Activated CD4-positive, alpha-beta T cell treated with anti-CD3 and anti-CD28 coated beads for 4 hours (primary cell): Measurements from ENCODE around the gene GBE1.
A peak's percentile ranks its signal among the peaks of the same experiment; 100 is the strongest.
"Not testable (repeated sequence)": the region's sequence is repeated elsewhere in the genome, so short reads cannot be mapped to it uniquely, and the experiment has no call there.

ENCODE experiments used
- DNase-seq, 2 donors: peaks; one replicate each; pipeline ENCODE4 v3.0.0-alpha.2; 2020

The GBE1 gene

DNA sequence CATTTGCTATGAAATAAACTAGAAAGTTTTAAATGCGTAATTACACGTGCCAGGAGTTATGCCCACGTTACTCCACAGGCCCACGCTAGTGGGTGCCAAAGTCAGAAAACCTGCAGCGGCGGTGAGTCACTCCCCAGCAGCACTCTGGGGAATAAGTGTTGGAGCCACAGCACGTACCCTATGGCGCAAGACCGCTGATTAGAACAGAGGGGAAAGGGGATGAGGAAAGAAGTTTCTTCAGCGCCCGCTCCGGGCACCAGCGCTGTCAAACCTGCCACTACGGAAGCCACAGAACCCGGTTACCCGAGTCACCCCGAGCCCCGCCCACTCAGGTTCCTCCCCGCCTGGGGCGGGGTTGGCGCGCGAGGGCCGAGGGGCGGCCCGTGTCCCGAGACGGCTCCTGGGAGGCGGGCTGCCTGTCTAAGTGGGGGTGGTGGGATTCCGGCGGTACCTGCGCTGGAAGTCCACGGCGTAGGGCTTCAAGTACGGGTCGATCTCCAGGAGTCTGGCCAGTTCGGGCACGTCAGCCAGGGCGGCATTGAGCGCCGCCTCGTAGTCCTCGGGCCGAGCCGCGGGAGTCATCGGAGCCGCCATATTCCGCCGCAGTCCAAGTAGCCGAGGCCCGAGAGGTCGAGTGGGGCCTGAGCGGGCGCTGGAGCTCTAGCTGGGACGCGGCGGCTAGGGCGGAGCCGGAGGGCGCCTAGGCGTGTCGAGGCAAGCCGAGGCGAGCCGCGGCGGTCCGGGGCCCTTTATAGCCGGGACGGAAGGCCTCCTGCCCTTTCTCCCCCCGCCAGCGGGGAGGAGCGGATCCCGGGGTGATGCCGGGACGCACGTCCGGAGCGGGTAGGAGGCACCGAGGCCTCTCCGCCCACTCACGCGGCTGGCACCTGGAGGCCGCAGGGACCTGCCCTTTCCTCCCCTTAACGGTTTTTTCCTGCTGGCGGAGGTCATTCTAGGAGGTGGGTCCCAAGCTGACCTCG is at the start of gene GBE1:
TSS of gene GBE1 (minus strand) at position 722 of the 980 bp plus-strand sequence. CDS start at position 594, 128 bp downstream.
- DNase-seq, result peak; percentile 85 to 86

DNA sequence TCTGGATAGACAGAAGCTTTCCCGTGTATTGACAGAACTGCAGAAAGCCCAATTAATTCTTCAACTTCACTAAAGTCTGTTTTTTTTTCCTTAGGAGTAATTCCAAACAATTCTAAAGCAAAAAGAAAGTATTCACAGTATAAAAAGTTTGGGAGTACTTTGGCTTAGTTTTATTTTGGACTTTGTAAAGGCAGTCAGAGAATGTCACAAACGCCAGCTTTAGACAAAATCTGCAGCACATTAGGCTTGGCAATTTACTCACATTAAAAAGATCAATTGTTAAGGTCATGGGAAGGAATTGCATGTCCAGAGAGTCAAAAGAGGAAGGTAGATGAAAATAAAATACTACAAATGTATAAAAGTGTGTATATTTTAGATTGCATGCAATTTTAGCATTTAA is 47.5 kb upstream of the GBE1 start:
- no peak for DNase-seq

DNA sequence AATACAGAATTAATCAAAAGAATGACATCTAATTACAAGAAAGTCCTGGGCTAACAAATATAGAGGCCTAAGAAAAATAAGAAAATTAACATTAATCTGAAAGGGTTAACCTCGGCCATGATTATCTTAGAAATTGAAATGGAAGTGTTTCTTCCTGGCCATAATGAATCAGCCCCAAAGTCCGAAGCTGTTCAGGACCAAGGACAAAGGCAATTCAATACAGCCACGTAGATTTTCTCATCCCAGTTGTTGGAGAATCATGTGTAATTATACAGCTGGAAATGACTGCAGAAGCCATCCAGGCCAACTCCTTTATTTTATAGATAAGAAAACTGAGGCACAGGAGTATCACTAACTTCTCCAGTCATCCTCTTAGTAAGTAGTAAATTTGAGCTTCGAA is 38.0 kb upstream of the GBE1 start:
- DNase-seq, result no peak

- DNase-seq, result no peak
Observed at GRCh38 chr3:81793410-81793809, 32.0 kb upstream of the GBE1 start.

DNA sequence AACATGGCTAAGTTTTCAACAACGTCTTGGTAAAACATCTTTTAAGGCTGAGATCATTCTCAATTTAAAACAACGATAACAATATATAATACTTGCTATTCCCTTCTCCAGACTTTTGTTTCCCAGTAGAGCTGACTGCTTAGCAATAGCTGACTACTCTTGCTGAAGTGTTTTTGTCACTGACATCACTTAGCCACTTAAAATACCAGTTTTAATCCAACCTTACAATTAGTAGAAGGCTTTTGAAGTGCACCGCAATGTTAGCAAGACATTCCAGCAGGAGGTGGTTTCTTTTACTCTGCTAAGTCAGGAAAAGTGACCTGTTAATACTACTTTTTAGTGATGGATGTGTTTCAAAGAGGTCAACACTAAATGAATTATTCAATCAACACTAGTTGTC is 28.7 kb upstream of the GBE1 start:
- no peak for DNase-seq

- DNase-seq, result no peak
Observed at GRCh38 chr3:81789691-81790090, 28.2 kb upstream of the GBE1 start.

GRCh38 chr3:81788610-81789009 is 27.2 kb upstream of the GBE1 start:
- DNase-seq, result no peak

DNA sequence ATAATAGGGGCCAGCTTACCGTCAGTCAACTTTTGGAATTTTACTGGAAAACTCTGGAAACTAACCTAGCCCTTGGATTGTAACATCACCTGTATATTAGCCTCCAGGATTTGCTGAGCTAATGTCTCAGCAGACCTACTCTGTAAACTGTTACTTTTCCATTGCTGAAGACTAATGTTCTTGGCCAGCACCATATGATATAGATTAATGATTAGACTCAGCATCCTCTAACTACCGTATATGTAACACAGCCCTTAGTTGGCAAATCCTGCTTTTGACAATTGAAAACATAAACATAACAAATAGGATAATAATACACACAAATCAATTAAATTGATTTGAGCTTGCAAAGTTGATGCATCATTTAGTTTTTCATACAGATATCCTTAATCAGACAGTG is 26.6 kb upstream of the GBE1 start:
- no peak for DNase-seq

DNA sequence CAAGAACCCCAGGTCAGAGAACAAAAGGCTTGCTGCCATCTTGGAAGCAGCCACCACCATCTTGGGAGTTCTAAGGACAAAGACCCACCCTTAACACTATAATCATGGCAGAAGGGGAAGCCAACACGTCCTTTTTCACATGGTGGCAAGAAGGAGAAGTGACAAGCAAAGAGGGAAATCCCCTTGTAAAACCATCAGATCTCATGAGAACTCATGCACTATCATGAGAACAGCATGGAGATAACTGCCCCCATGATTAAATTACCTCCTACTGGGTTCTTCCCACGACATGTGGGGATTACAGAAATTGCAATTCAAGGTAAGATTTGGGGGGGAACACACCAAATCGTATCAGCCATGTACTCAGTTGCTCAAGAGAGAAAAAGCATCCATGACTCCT is 21.1 kb upstream of the GBE1 start:
- DNase-seq, result no peak

GRCh38 chr3:81778678-81779182 is 17.3 kb upstream of the GBE1 start:
- no peak for DNase-seq

DNA sequence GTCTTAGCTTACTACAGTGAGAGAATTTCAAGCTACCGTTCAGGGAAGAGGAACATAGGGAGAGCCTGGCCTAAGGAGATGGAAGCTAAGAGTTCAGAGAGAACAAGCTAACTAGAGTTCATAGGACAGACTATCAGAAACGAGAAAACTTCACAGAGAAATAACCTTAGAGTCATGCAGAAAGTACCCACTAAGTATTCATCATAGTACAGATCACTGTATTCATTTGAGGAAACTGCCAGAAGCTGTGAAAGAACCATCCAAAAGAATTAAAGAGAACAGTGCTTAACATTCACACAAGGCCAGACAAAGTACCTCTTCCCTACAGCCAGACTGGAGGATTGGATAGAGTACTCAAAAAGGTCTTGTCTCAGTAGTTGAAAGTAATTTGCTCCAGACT is 15.2 kb upstream of the GBE1 start:
- DNase-seq, result no peak

DNA sequence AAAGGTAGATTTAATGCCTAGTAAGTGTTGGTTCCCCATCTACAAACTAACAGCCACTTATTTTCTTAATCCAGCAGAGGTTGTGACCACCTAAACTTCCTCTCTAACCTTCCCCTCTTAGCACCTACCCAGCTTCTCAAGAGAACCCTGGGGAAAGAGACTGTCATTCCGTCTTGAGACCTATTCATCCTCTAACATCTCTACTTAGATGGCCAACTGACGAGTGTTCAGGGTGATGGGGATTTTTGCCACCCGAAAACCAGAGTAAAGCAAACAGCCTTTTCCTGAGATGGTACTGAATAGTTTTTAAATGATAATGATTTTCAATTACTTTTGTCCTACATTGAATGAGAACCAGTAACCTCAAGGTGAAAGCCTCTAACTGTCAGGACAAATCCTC is 9.3 kb upstream of the GBE1 start:
- no peak for DNase-seq

DNA sequence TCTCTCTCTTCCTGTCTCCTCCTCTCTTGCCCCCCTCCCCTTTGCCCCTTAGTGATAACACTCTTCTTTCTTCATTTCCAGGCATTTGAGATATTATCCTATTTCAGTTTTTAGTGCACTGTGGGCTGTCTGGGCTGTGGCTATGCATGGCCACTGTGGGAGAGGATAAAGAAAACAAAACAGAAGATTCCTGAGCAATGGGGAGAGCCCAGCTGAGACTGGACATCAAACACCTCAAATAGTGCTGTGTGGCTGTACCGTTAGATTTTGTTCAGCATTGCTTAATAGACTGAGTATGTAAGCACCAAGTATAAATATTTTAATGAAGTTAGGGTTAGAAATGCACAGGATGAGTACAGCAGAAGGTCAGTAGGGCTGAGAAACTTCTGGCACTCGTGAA is 7.9 kb upstream of the GBE1 start:
- DNase-seq, result no peak

- DNase-seq, result not testable (repeated sequence)
Observed at GRCh38 chr3:81767250-81767859, 5.9 kb upstream of the GBE1 start.

- DNase-seq, result no peak
Observed at GRCh38 chr3:81765400-81765799, 4.0 kb upstream of the GBE1 start.

- DNase-seq, result no peak
Observed at GRCh38 chr3:81764665-81765064, 3.2 kb upstream of the GBE1 start.

- no peak for DNase-seq
Observed at GRCh38 chr3:81764002-81764401, 2.6 kb upstream of the GBE1 start.

DNA sequence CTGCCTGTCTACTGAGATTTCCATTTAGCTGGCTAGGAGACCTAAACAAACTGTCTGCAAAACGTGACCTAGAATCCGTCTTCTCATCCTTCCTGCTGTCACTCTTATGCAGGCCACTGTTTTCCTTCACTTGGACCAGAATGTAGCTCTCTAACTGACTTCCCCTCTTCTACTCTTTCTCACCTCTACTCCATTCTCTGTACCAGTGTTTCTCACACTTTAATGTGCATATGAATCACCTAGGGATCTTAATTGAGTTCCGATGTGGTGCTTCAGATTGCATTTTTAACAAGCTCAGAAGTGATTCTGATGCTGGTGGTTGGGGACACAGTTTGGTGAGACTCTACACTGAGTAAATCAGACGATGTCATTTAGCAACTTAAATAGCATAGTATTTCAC is 1.6 kb upstream of the GBE1 start:
- DNase-seq, result no peak

- DNase-seq, result no peak
Observed at GRCh38 chr3:81761904-81762580, 597 bp upstream of the GBE1 start.

DNA sequence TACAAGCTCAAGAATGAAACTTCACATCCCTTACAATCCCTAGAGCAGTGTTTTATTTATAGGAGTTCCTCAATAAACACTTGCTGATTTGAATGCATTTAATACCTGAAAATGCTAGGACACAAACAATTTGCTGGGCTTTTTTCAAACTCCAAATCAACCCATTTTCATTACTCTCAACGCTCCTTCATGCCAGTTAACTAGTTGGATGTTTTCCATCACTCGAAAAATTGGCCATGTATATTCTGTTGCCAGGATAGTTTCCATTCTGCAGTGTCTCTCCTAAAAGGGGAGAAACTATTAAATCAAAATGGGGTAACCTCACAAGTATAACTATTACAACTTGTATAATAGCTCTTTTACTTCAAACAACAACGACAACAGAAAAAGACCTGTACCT is 1.2 kb downstream of the GBE1 start:
- DNase-seq, result no peak

GRCh38 chr3:81758771-81759170 is 2.7 kb downstream of the GBE1 start:
- DNase-seq, result not testable (repeated sequence)

DNA sequence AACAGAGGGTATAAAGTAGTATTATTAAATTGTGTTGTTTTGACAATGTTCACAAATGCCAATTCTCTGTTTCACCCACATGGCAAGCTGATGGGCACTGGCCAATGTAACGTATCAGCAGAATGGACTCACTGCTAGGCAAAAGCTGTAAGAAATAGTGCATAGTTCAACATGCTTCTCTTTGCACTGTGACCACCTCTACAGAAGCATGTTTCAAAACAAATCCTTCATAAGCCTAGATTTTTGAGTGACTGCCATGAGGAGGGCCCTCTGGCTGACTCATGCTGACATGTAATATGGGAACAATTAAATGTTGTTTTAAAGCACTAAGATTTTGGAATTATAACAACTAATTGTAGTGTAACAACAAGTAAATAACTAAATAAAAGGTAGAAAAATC is 3.2 kb downstream of the GBE1 start:
- DNase-seq, result no peak

- no peak for DNase-seq
Observed at GRCh38 chr3:81753416-81754027, 7.9 kb downstream of the GBE1 start.
